ENCODE data around the gene SLC23A2.
A peak's percentile ranks its signal among the peaks of the same experiment; 100 is the strongest.

Gene SLC23A2

DNA sequence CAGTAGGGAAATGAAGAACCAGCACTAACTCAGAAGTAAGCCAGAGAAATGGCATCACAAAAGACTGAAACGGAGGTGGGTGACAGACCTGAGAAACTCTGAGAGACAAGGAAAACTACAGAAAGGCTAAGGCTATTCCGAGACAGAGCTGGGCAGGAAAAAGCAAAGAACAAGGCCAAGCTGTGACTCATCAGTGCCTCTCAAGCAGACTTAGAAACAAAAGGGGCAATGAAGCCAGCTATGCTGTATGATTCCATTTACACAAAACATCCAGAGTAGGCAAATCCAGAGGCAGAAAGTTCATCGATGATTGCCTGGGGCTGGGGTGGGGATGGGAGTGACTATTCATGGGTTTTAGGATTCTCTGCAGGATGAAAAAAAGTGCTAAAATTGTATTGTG, 50.0 kb downstream of the SLC23A2 start:
- DNase-seq (ENCODE audit: insufficient read length, low spot score) (no peak), FAIRE-seq (no peak)
- TF ChIP-seq, protein P1, sequence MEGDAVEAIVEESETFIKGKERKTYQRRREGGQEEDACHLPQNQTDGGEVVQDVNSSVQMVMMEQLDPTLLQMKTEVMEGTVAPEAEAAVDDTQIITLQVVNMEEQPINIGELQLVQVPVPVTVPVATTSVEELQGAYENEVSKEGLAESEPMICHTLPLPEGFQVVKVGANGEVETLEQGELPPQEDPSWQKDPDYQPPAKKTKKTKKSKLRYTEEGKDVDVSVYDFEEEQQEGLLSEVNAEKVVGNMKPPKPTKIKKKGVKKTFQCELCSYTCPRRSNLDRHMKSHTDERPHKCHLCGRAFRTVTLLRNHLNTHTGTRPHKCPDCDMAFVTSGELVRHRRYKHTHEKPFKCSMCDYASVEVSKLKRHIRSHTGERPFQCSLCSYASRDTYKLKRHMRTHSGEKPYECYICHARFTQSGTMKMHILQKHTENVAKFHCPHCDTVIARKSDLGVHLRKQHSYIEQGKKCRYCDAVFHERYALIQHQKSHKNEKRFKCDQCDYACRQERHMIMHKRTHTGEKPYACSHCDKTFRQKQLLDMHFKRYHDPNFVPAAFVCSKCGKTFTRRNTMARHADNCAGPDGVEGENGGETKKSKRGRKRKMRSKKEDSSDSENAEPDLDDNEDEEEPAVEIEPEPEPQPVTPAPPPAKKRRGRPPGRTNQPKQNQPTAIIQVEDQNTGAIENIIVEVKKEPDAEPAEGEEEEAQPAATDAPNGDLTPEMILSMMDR (IDR thresholded peaks at IDR 0.05; ENCODE audit: insufficient read depth, missing control alignments): no peak

DNA sequence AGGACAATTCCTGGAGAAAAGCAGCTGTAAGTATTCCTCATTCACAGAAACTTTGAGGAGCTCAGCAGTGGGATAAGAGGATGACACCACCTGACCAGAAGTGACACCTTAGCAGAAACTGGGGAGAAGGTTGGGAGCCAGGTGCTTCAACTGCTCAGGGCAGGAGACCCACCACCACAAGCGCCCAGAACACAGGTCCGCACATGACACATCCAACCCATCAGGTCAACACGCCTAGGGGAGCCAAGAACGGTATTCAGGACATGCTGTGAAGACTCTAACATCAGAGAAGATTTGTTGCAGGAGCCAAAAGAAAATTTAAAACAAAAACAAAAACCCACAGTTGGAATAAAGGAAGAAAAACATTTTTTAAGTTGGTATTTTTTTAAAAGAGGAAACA, 50.5 kb downstream of the SLC23A2 start:
- TF ChIP-seq, protein P1 (IDR thresholded peaks at IDR 0.05; ENCODE audit: insufficient read depth, missing control alignments): no peak
- DNase-seq (ENCODE audit: insufficient read length, low spot score) (no peak), FAIRE-seq (no peak)

DNA sequence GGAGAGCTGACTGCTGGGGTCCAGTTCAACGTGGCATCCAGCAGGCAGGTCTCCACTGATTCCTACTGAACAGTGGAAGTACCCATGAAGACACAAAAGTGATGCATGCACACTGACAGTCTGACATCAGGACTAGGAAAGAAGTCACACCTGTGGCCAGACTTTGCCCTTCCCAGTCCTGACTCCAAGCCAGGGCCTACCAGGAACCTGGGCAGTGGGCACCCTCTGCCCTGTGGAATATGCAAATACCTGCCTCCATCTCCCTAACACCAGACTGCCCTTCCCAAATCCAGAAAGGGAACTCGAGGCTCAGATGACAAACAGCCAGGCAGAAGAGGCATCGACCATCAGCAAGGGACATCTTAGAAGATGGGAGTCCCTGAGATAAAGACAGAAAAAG, 50.9 kb downstream of the SLC23A2 start:
- FAIRE-seq (no peak), DNase-seq (ENCODE audit: insufficient read length, low spot score) (no peak)
- TF ChIP-seq, protein P1 (IDR thresholded peaks at IDR 0.05; ENCODE audit: insufficient read depth, missing control alignments): no peak

GRCh38 chr20:4949833-4950178, 51.5 kb downstream of the SLC23A2 start:
- FAIRE-seq: no peak
- TF ChIP-seq, protein P1 (IDR thresholded peaks at IDR 0.05; ENCODE audit: insufficient read depth, missing control alignments): peak; percentile 11
- no peak for DNase-seq (ENCODE audit: insufficient read length, low spot score)

DNA sequence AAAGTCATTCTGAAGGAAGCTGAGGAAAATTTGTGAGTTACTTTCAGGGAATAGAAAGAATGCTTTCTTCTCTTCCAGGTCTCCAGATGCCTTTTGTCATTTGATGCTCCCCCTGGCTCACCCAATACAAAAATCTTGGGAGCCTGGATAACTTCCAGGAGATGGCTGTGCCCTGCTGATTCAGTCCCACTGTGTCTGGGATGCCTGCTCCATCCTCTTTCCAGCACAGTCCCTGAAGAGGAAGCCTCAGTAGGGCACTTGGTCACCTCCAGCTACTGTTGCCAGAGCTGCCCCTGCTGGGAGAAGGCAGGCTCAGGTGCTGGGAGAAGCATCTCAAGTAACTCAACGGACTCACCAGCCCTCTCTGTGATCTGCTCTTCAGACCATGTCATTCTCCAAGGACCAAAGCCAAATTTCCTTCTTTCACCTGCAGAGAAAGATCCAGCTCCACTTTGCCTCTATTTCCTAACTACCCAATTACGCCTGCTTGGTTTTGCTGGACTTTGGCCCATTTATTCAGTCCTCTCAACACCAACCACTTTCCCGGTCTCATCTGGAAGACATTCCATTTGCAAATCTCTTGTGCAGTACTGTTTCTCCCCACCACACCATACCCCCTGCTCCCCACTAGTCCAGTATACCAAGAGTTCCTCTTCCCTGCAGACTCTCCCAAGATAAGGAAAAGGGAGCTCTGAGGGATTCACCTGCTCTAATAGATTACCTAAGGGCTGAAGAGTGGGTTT, 53.3 kb downstream of the SLC23A2 start:
- FAIRE-seq (no peak), DNase-seq (ENCODE audit: insufficient read length, low spot score) (no peak)
- TF ChIP-seq, protein P1 (IDR thresholded peaks at IDR 0.05; ENCODE audit: insufficient read depth, missing control alignments): no peak

DNA sequence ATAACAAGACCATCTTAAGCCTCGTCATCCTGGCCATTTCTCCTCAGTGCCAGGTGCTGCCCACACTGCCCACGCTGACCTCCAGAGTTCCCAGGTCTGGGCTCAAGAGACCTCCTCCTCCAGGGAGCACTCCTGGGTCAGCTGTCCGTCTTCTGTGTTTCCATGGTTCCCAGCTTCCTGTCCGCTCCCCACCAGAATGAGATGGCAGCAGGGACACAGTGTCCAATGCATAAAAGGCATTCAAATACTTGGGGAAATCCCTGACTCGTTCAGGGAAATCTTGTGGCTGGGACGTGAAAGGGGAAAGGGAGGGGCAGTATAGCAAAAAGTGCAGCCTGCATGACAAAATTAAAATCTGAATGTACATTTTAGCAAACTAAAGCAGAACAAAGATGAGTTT, 54.3 kb downstream of the SLC23A2 start:
- FAIRE-seq (no peak), DNase-seq (ENCODE audit: insufficient read length, low spot score) (no peak)
- TF ChIP-seq, protein P1 (IDR thresholded peaks at IDR 0.05; ENCODE audit: insufficient read depth, missing control alignments): no peak

DNA sequence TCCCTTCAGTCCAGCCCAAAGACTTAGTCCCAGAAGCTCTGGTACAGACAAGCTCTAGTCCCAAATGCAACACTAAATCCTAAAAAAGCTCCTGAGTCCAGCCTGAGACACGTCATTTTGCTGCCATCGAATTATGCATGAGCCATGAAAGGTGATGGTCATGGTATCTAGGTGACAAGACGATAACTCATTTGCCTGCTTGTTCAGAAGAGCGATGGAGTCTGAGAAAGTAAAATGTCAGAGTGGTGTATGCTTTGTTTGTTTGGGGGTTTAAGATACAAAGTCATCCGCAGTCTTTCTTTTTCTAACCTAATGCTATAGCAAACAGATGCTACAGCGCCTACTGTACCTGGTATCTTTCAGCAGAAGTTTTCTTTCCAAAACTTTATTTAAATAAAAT, 54.7 kb downstream of the SLC23A2 start:
- DNase-seq (ENCODE audit: insufficient read length, low spot score) (no peak), FAIRE-seq (no peak)
- TF ChIP-seq, protein P1 (IDR thresholded peaks at IDR 0.05; ENCODE audit: insufficient read depth, missing control alignments): no peak
